Upper lobe of left lung (tissue), 4 donors: ENCODE measurements around the gene DLG2.

ENCODE experiments used
- CTCF ChIP-seq, 6 experiments: fragments of 450-650 bp in 4 of 6; fragments of 200-600 bp in 2 of 6; sonication (generic) in 2 of 6; IDR thresholded peaks; one replicate each; pipeline ENCODE4 v1.5.1; 2016 to 2019; ENCODE audit warnings: antibody characterized with exemption in 6 of 6
- EP300 ChIP-seq, 4 donors: sonication (generic); formaldehyde crosslinking; IDR thresholded peaks; one replicate each; pipeline ENCODE4 v1.5.1; 2017; ENCODE audit warnings: antibody characterized with exemption in 4 of 4, control low read depth in 2 of 4
- POLR2A ChIP-seq, 4 donors: fragments of 450-650 bp; IDR thresholded peaks; one replicate each; pipeline ENCODE4 v1.5.1; 2016 to 2017; ENCODE audit warnings: antibody characterized with exemption in 4 of 4, mild to moderate bottlenecking in 2 of 4
- POLR2AphosphoS5 ChIP-seq, 2 donors: sonication (generic); formaldehyde crosslinking; IDR thresholded peaks; one replicate each; pipeline ENCODE4 v1.5.1; 2017; ENCODE audit warnings: antibody characterized with exemption in 2 of 2

- TF ChIP-seq POLR2A (IDR thresholded peaks at IDR 0.05) (no peak), POLR2AphosphoS5 (IDR thresholded peaks at IDR 0.05) (no peak), CTCF (IDR thresholded peaks at IDR 0.05) (no peak), EP300 (IDR thresholded peaks at IDR 0.05) (no peak)
Measured at GRCh38 chr11:84497181-84497580, 1130.0 kb downstream of the DLG2 start.
